Colonic mucosa (tissue), 4 donors: ENCODE results near the gene ITFG1. TPM values are rescaled to one million over a fixed set of nuclear protein-coding genes. Genes with fewer than 3 reads are reported as not detected.
A peak's percentile ranks its signal among the peaks of the same experiment; 100 is the strongest.

Source experiments
- DNase-seq: peaks from one replicate; pipeline ENCODE4 v3.0.0-alpha.2; 2020
- H3K27ac ChIP-seq: fragments of 200-600 bp; one replicate; pipeline ENCODE4 v1.8.0; 2021
- H3K27me3 ChIP-seq: fragments of 200-600 bp; one replicate; pipeline ENCODE4 v1.8.0; 2021
- H3K36me3 ChIP-seq: fragments of 200-600 bp; one replicate; pipeline ENCODE4 v1.8.0; 2021
- H3K4me1 ChIP-seq: fragments of 200-600 bp; one replicate; pipeline ENCODE4 v1.8.0; 2021; ENCODE audit warnings: mild to moderate bottlenecking
- H3K4me3 ChIP-seq: fragments of 200-600 bp; one replicate; pipeline ENCODE4 v1.8.0; 2021
- H3K9ac ChIP-seq, 2 donors: one replicate each; pipeline ENCODE4 v1.7.0; 2013; ENCODE audit warnings: control low read depth in 2 of 2, low read depth in 2 of 2, low read length in 2 of 2
- H3K9me3 ChIP-seq: fragments of 200-600 bp; one replicate; pipeline ENCODE4 v1.8.0; 2021
- CTCF ChIP-seq: fragments of 200-600 bp; IDR thresholded peaks from one replicate; pipeline ENCODE4 v1.8.0; 2022; ENCODE audit warnings: antibody characterized with exemption, mild to moderate bottlenecking
- intact Hi-C: fragments of 100-400 bp; cut with DNase I; formaldehyde crosslinking; loops from one replicate; pipeline ENCODE4 v1.14.1; 2022
- total RNA-seq, 2 donors: library from RNA; stranded (reverse); fragmentation: NEBNext Ultra II Directional in 1 of 2; extraction: Animal tissue kit (Norgen Biotek cat#: 25700) in 1 of 2; gene quantifications; one replicate each; pipeline ENCODE4 v1.2.1, GENCODE V29; 2021
- donor health status: healthy.
- donor health status: DM: no; HTN: no; CAD: no.
- donor health status: DM: no; HTN: no; CAD: no.

Gene ITFG1
- total RNA-seq, 2 donors from 2014 or later: 45.9 to 92.0 TPM

GRCh38 chr16:47499700-47500264 lies 38.9 kb upstream of the ITFG1 start:
- Histone ChIP-seq H3K4me3 (no peak overlapping the region), H3K27me3 (no peaks in the 10 kb centered on the region), H3K27ac (no peak overlapping the region), H3K9ac (peak overlapping the region in 1 of 2 donors; percentile 20), H3K4me1 (no peaks in the 10 kb centered on the region), H3K36me3 (no peaks in the 10 kb centered on the region), H3K9me3 (no peaks in the 10 kb centered on the region)
- no peak for DNase-seq
- intact Hi-C loops: no loop called here
- no peak for TF ChIP-seq CTCF

- DNase-seq: no peak
- Histone ChIP-seq H3K9ac (no peak overlapping the region), H3K27me3 (no peaks in the 10 kb centered on the region), H3K27ac (no peak overlapping the region), H3K4me3 (no peak overlapping the region), H3K36me3 (no peaks in the 10 kb centered on the region), H3K4me1 (no peaks in the 10 kb centered on the region), H3K9me3 (no peaks in the 10 kb centered on the region)
- intact Hi-C loops: no loop called here
- no peak for TF ChIP-seq CTCF
These were observed 38.3 kb upstream of the ITFG1 start for GRCh38 chr16:47499080-47499699.

GRCh38 chr16:47493381-47494337 lies 32.8 kb upstream of the ITFG1 start:
- peaks cover 4% of the 10 kb centered on the region for H3K9me3 ChIP-seq
- no peak overlapping the region for H3K9ac ChIP-seq
- no peaks in the 10 kb centered on the region for H3K36me3 ChIP-seq
- TF ChIP-seq CTCF: no peak
- H3K27me3 ChIP-seq: no peaks in the 10 kb centered on the region
- DNase-seq: no peak
- H3K4me1 ChIP-seq: no peaks in the 10 kb centered on the region
- no peak overlapping the region for H3K4me3 ChIP-seq
- H3K27ac ChIP-seq: peak overlapping the region; percentile 46
- intact Hi-C loops: no loop called here

- no peaks in the 10 kb centered on the region for H3K4me1 ChIP-seq
- intact Hi-C loops: no loop called here
These were observed 31.8 kb upstream of the ITFG1 start for GRCh38 chr16:47492428-47493377.

More at GRCh38 chr16:47492428-47493377, 31.8 kb upstream of the ITFG1 start:
- no peak for TF ChIP-seq CTCF
- DNase-seq: peak; percentile 58
- Histone ChIP-seq H3K9me3 (peaks cover 4% of the 10 kb centered on the region), H3K27me3 (no peaks in the 10 kb centered on the region), H3K36me3 (no peaks in the 10 kb centered on the region), H3K27ac (peak overlapping the region; percentile 46), H3K9ac (no peak overlapping the region), H3K4me3 (no peak overlapping the region)
